H4 (cell line): ENCODE results near the gene RGS16. TPM values are rescaled to one million over a fixed set of nuclear protein-coding genes. Genes with fewer than 3 reads are reported as not detected.

ENCODE experiments used
- DNase-seq: peaks from one replicate; pipeline ENCODE4 v3.0.0-alpha.2; 2015; ENCODE audit warnings: low spot score
- total RNA-seq: library from RNA; depleted of rRNA; stranded (reverse); fragments of >200 nt; shearing (Covaris generic); gene quantifications from 2 replicates; pipeline ENCODE4 v1.2.3, GENCODE V29; 2014

Gene RGS16
- total RNA-seq, 1 experiment from 2014 or later: 0.04 TPM

DNA sequence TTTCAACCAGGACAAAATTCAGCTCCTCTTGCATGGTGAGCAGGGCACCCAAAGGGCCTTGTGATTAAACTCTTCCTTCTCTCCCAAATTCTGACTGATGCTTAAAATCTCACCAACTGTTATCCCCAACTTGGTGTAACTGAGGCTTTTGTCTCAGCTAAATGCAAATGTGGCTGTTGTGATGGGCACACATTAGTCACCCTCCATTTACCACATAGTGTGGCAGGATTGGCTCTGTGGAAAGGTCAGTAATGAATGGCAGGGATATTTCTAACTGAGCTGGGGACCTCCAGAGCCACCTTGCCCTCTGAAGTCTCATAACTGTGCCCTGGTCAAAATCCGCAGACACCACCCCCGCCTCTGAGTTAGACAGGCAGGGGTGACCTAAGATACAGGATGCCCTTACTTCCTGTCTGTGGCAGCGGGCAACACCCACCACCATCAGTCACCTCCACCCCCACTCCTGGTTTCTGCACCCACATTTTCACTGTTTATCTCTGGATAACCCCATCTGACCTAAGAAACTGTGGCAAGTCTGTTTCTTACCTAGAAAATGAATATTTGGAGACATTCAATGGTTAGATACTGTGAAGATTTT is 25.4 kb upstream of the RGS16 start:
- no peak for DNase-seq

DNA sequence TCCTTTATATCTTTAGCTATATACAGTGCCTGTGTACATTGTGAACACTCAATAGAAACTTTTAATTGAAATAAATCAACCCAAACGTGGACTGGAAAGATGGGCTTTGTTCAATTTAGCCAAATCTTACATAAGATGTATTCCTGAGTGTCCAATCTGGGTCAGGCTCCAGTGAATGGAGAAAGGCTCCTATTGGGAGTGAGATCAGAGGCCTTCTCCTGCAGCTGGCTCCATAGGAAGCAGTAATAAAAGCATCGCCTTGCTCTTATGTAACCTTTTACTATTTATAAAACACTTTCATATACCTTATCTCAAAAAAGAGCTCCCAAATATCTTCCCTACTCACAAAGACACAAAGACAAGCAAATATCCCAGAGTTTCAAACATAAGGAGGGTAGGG is 24.9 kb upstream of the RGS16 start:
- DNase-seq: no peak

DNA sequence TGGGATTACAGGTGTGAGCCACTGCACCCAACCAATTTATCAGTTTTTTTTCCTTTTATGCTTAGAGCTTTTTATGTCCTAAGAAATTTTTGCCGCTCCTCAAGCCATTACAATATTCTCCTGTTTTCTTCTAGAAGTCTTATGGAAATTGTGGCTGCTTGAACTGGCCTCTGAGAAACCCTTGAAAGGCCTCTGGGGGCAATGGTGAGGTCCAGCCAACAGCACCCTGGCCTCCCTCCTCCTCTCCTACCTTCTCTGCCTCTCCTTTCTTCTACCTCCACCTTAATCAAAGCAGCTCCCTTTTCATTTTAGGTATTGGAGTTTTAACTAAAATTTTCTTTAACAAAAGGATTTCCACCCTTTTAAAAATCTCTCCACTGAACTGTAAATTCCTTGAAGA is 24.5 kb upstream of the RGS16 start:
- DNase-seq: no peak

DNA sequence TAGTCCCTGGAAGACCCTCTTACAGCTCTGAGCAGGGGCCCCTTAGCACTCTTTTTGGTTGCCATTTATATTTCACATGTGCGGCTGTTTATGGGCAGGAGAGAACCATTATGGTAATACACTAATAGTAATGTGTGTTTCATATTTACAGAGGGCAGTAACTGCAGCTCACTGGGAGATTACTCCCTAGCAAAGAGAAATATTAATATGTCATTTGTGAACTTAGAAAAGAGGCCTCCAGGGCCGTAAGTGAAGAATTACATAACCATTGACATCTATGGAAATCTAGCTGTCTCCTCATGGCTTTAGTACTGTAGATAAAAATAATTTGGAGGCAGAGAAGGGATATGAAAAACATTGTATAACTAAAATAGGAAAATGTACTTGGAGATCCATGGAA is 23.4 kb upstream of the RGS16 start:
- DNase-seq: no peak

DNA sequence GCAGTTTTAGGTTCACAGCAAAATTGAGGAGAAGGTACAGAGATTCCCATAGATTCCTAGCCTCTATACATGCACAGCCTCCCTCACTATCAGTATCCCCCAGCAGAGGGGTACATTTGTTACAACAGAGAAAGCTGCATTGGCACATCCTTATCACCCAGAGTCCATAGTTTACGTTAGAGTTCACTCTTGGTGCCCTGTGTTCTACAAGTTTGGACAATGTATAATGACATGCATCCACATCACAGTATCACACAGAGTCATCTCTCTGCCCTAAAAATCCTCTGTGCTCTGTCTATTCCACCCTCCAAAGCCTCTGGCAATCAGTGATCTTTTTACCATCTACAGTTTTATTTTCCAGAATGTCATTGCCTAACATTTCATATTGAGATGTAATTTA is 22.3 kb upstream of the RGS16 start:
- no peak for DNase-seq

DNA sequence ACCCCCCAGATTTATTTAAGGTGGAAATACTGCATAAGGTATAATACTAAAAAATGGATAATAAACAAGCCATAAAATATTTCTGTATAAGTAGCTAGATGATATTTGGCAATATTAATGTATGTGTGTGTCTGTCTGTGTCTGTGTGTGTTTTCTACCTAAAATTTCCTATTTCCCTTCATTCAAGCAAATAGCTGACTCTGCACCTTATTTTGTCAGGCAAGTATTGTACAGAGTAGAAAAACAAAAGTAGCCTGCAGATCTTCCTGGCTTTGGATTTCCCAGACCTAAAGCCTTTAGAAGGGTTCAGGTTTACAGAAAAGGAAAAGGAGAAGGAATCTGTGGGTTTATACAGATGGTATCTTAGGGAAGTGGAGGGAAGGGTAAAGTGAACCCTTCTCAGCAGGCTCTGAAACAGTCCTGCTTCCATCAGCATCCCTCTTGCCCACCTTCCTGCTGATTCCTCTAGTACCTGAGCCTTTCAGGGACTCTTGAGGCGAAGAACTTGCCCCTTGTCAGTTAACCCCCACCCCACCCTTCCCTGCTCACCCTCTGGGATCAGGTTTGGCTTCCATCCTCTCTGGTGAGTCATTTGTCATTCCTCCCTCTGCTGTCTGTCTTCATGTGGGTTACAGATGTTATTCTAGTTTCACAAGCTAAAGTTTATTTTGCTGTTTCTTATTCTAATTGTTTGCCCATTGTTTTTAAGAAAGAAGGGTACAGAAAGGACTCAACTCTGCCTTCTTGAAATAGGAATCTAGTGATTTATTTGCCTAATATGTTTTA is 21.7 kb upstream of the RGS16 start:
- no peak for DNase-seq

DNA sequence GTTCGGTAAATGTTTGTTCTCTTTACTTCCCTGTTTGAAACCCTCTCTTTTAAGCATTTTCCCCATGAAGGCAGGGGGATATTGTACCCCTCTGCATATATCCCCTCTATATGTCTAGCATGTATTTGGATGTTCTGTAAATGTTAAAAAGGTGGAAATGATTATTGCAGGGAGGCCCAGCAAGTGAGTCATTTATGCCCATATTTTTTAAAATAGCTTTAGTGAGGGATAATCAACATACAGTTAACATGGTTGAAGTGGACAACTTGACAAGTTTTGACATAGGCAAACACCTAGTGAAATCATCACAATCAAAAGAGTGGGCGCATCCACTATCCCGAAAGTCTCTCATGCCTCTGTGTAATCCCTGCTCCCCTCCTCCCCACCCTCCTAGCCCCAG is 20.8 kb upstream of the RGS16 start:
- DNase-seq: no peak

DNA sequence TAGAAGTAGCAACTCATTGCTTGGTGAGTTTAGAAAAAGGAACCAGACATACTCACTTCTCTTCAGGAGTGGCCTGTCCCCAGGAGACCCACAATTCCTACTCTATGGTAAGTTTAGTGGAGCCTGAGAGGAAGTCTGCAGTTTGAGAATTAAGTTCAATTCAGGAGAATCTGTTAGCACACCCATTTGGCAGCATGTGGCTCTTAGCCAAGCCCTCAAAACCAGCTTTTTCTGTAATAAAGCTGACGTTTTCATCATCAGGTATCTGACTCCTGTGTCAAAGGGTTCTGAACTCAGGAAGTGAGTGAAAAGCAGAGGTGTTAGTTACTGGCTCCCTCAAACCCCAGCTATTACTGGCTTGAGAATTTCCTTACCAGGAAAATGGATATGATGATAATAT is 20.4 kb upstream of the RGS16 start:
- DNase-seq: no peak

DNA sequence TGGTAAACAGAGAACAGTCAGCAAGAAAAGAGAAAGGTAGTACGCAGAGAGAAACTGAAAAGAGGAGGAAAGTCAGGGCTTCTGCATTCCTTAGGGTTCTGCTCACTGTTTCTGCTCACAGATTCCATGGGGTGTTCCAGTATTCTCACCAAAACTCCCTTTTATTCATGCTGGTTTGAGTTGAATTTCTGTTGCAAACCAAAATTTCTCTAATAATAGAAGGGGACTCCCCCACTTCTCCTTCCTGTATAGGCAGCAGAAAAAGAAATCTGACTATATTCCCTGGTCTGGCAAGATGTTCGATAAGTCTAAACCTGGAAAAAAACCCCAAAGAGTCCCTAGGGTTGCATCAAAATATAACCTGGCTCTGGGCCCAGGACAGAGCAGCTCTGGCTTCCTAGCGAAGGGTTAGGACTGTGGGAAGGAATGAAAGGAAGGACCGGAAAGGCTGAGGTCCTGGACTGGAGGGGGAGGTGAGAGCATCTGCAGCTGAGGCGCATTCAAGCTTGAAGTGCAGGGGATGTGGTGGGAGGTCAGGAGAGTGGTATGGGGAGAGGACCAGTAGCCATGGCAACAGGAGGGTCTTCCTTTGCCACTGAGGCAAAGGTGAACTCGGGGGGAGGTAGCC is 18.8 kb upstream of the RGS16 start:
- no peak for DNase-seq

DNA sequence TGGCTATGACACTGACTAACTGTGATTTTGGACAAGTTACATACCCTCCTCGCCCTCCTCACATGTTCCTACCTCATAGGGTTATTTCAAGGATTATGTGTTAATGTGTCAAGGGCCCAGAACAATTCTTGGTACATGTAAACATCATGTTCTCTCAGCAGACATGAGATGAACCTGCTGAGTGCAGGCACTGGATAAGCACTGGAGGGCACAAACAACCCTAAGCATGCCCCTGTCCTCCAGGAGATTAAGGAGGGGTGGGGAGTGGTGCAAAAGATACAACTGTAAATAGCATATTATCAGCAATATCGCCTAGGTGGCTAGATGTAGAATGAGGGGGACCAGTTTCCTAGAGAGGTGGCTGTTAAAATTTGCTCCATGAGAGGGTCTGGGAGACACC is 17.7 kb upstream of the RGS16 start:
- no peak for DNase-seq

DNA sequence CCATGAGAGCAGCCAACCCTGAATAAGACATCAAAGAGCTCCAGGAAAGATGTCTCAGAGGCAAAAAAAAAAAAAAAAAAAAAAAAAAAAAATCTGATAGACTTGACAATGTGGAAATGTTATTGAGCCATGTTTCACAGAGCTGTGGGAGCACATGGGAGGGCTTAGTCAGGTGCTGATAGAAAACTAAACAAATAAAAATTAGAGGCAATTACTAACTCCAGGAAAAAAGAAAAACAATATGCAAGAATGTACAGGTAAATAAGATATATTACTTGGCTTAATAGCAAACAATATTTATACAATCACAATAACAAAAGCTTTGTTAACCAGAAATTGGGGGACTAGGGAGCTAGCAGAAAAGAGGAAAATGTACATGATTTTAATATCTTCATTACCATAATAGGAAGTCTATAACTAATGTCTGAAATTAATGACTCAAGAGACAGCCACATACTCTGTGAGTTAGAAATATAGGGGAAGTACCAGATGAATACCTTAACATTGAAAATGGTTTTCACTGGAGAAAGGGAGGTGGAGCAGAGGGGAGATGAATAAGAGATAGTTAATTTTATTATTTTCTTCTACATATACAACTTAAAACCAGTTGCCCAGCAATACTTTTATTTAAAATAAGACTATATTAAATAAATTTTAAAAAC is 16.9 kb upstream of the RGS16 start:
- no peak for DNase-seq

DNA sequence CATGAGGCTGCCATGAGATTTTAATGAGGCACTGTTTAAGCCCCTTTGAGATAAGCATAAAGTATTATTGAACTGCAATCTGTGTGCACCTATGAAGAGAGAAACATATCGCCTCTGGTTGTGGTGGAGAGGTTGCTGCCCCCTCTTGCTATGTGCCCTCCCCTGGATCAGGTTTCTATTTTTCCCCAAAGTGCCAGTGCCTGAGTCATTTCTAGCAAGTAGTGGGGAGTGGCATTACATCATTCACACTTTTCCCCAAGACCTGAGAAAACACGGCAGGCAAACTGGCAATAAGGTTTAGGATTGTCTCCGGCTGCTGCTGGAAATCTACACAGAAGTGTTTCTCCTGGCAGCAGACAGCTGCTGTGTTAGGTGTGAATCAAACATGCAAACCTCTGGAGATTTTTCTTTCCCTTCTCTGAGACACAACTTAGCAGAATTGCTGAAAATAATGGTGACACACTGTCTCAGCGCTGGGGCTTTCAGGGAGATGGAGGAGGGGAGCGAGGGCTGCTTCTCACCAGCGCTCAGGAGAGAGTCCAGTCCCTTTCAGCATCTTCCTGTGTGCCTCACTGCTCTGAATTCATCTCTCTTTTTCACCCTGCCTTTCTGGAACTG is 13.7 kb upstream of the RGS16 start:
- DNase-seq: peak; percentile 62

DNA sequence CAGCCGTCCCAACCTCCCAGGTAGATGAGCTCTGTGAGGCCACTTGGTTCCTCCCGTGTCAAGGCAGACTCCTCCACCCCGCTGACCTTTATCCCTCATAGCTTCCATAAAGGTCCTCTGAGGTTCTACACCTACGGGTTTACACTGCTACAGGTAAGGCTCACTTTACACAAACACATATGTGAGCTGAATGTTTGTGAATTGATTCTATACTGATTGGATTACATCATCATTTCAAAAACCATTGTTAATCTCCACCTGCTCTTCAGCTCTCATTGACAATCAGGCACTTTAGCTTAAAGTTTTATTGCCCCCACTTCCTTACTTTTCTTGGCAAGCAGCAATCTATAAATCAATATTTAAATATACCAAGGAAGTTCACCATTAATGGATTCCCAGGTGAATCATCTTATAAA is 12.8 kb upstream of the RGS16 start:
- DNase-seq: no peak

DNA sequence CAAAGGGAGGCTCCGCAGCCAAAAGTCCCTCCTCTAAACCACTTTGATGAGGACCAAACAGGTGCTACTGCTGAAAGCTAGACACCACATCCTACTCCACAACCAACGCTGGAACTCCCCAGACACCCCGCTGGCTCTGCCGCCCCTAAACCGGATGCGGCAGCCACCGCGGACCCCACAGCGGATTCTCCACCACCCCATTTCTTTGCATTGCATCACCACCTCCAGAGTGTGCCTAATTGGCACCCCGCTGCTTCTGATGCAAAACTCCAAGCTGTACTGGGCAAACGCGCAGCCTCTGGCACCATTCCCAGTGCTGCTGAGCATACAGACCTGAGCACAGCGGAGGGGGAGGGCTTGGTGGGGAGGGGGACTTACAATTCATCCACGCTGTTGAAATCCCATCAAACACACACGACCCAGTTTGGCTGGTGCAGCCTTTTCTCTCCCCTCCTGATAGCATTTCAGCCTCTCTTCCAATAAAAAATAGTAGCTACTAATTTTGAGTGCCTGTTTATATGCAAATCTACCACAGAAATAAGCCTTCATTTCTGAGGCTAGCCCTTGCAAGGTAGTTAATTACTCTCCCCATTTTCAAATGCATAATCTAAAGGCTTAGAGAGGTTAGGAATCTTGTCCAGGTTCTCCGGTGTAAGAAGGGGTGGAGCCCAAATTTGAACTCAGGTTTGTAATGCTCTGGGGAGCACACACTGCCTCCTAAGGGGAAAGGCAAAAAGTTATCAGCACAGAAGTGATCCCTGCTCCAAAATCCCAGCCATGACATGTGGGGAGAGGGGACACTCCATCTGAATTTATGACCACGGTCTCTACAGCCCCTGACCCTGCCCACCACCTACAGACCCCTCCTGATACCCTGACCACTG is 12.2 kb upstream of the RGS16 start:
- DNase-seq: peak; percentile 85

DNA sequence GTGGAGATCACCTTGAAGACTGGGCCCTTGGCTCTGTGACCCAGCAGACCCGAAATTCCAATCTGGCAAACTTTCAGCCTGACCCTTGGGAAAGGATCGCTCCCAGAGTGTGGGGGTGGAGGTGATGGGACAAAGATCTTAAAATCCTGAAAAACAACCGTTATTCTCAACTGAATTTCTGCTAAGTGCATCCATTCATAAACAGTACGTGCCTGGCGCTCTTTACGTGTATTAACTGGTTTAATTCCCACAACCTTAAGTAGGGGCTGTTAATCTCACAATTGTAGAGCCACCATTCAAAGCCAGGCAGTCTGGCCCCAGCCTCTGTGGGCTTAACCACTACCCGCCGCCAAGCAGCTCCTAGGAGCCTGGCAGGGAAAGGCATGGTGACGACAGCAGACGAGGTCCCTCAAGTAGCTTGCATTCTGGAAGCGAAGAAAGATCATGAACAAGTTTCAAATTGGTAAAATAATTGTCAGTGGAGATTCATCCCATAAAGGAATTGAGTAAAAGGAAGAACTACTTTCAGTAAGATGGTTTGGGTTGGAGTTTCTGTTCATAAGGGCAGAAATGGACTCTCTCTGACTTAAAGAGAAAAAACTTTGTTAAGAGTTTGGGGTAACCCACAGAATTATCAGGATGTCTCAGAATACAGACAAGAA is 11.4 kb upstream of the RGS16 start:
- no peak for DNase-seq

DNA sequence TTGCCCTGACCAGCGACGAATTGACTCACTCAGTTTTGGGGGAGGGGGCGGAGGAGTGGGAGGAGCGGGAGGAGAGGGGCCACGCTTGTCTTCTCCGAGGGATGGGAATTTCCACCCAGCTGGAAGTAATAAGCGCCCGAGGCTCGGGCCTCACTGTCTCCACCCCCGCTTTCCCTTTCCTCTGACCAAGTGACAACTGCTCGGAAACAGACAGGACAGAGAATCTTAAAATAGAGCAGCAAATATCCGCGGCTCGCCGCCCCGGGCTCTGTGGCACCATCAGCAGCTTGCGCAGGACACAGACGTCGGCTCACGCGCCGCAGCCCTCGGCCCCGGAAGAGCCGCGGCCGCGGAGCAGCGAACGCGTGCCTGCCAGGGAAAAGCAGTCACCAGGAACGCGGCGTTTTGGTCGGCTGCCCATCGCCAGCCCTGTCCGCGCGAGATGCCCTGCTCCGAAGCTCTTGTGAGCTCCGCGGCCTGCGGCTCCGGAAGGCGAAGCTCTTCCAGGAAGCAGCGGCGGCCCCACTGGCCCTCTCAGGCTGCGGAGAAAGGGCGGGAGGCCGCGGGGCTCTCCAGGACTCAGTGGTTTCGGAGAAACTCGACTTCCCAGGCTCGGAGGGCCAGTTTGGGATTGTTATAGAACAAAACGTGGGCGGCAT is 10.7 kb upstream of the RGS16 start:
- peak; percentile 53 for DNase-seq

DNA sequence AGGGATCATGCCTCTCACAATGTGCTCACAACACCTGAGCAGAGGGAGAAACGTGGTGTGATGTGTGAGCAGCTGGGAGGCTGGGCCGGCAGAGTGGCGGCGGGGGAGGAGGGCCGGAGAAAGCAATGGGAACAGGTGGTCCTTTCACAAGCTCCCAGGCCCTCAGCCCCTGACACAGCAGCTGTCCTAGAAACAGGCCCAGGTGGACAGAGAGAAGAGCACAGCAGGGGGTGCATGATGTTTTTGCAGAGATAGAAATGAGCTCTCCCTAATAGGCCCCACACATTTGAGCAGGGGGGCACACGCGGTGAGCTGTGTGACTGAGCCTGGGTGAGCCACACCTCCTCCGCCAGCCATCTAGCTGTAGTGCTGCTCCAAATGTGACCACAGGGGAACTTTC is 7.6 kb upstream of the RGS16 start:
- no peak for DNase-seq

DNA sequence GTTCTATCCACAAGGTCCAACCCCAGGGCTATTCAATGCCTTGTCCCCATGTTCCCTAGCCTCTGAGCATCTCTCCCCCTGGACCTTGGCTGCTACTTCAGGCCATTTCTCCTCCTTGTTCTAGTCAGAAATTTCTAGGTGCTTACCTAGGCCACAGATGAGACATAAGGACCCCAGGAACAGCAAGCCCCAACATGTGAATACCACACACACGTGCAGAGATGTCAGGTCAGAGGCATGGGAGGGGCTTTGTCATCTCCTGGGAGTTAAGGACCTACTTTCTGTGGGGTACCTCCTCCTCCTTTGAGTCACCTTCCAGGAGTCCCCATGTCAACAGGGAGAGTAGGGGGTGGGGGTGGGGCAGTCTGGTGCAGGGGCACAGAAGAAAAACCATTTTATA is 7.1 kb upstream of the RGS16 start:
- no peak for DNase-seq

DNA sequence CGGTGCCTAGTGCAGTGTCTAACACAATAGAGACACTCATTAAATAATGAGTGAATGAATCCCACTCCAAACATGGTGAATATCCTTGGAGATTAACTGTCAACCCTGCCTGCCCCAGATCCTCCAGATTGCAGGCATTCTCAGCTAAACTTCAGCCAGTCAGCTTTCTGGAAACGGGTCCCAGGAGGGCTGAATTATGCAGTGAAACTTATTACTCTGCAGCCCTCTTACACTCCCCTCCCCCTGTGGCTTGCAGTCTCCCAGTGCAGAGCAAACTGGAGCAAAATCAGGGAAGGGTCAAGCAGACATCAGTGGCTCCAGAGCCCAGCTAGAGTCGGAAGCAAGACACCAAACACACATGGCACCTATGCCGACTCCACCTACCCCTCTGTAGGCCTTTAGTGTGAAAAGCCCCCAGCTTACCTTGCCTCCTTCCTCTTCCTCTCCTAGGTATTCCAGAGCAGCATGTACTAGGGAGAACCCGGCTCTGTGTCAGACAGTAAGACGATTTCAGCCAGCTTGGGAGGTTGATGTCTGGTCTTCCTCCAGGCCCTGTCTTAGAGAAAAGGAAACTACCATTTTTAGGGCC is 6.5 kb upstream of the RGS16 start:
- DNase-seq: no peak
